ENCODE results near the gene LRRD1.
"Not testable (repeated sequence)": the region's sequence is repeated elsewhere in the genome, so short reads cannot be mapped to it uniquely, and the experiment has no call there.

LRRD1 gene

GRCh38 chr7:92115821-92116220 is 63.1 kb downstream of the LRRD1 start:
- no peak overlapping the region for H3K27ac ChIP-seq (ENCODE audit: low read depth, low read length)
- peaks cover 13 to 14% of the 10 kb centered on the region in 2 experiments for H3K36me3 ChIP-seq (ENCODE audit: control insufficient read depth in 1 of 2, insufficient read depth in 2 of 2, low read length in 2 of 2)
- no peak overlapping the region for H2BK12ac ChIP-seq (ENCODE audit: low read length)
- H3K4me3 ChIP-seq (ENCODE audit: low read depth, low read length): no peak overlapping the region
- no peak overlapping the region for H2BK120ac ChIP-seq (ENCODE audit: insufficient read depth, low read length, poor library complexity)
- WGBS (ENCODE audit: extremely low coverage, insufficient coverage, insufficient read length): no CpG with 5 or more reads among the region's 5 CpGs
- H3K4me1 ChIP-seq (ENCODE audit: control insufficient read depth in 1 of 2, insufficient read depth in 2 of 2, low read length in 2 of 2): no peaks in the 10 kb centered on the region
- H3K4ac ChIP-seq (ENCODE audit: low read depth, low read length): no peak overlapping the region
- H3K4me2 ChIP-seq (ENCODE audit: low read length): no peak overlapping the region
- H4K91ac ChIP-seq (ENCODE audit: low read depth, low read length): no peak overlapping the region
- H2AFZ ChIP-seq (ENCODE audit: insufficient read depth, low read length, poor library complexity): no peak overlapping the region
- H2BK5ac ChIP-seq (ENCODE audit: low read depth, low read length, poor library complexity): no peak overlapping the region
- H3K27me3 ChIP-seq (ENCODE audit: insufficient read depth, low read length): no peaks in the 10 kb centered on the region
- H3K23ac ChIP-seq (ENCODE audit: low read length): no peak overlapping the region
- H3K9ac ChIP-seq (ENCODE audit: low read length): no peak overlapping the region
- no peak for DNase-seq
- H3K9me3 ChIP-seq (ENCODE audit: insufficient read depth, low read depth, low read length): no peaks in the 10 kb centered on the region
- no peak overlapping the region for H4K8ac ChIP-seq (ENCODE audit: low read depth, low read length)
- no peak overlapping the region for H3K14ac ChIP-seq (ENCODE audit: low read length)
- no peak overlapping the region for H4K12ac ChIP-seq (ENCODE audit: low read depth, low read length)
- no peak overlapping the region for H2AK5ac ChIP-seq (ENCODE audit: low read length)
- no peaks in the 10 kb centered on the region for H3K79me1 ChIP-seq (ENCODE audit: low read length)
- no peak overlapping the region for H3K18ac ChIP-seq (ENCODE audit: low read length)
- H3K79me2 ChIP-seq (ENCODE audit: control insufficient read depth, insufficient read depth, low read length, poor library complexity): no peaks in the 10 kb centered on the region

GRCh38 chr7:92110857-92111256 is 68.1 kb downstream of the LRRD1 start:
- Histone ChIP-seq H4K12ac (ENCODE audit: low read depth, low read length) (no peak overlapping the region), H3K27me3 (ENCODE audit: insufficient read depth, low read length) (no peaks in the 10 kb centered on the region), H3K4me2 (ENCODE audit: low read length) (no peak overlapping the region), H3K4me1 (ENCODE audit: control insufficient read depth in 1 of 2, insufficient read depth in 2 of 2, low read length in 2 of 2) (no peaks in the 10 kb centered on the region), H3K4ac (ENCODE audit: low read depth, low read length) (no peak overlapping the region), H2BK5ac (ENCODE audit: low read depth, low read length, poor library complexity) (no peak overlapping the region), H3K79me2 (ENCODE audit: control insufficient read depth, insufficient read depth, low read length, poor library complexity) (no peaks in the 10 kb centered on the region), H3K9me3 (ENCODE audit: insufficient read depth, low read depth, low read length) (no peaks in the 10 kb centered on the region), H2AK5ac (ENCODE audit: low read length) (no peak overlapping the region), H3K79me1 (ENCODE audit: low read length) (no peaks in the 10 kb centered on the region), H3K9ac (ENCODE audit: low read length) (no peak overlapping the region), H2AFZ (ENCODE audit: insufficient read depth, low read length, poor library complexity) (no peak overlapping the region), H3K14ac (ENCODE audit: low read length) (no peak overlapping the region), H4K91ac (ENCODE audit: low read depth, low read length) (no peak overlapping the region), H3K36me3 (ENCODE audit: control insufficient read depth in 1 of 2, insufficient read depth in 2 of 2, low read length in 2 of 2) (peaks cover 5 to 16% of the 10 kb centered on the region in 2 experiments), H4K8ac (ENCODE audit: low read depth, low read length) (no peak overlapping the region), H3K27ac (ENCODE audit: low read depth, low read length) (no peak overlapping the region), H3K18ac (ENCODE audit: low read length) (no peak overlapping the region), H2BK120ac (ENCODE audit: insufficient read depth, low read length, poor library complexity) (no peak overlapping the region), H3K23ac (ENCODE audit: low read length) (no peak overlapping the region), H3K4me3 (ENCODE audit: low read depth, low read length) (no peak overlapping the region), H2BK12ac (ENCODE audit: low read length) (no peak overlapping the region)
- DNase-seq: no peak
- WGBS (ENCODE audit: extremely low coverage, insufficient coverage, insufficient read length): no CpG with 5 or more reads among the region's 2 CpGs

GRCh38 chr7:92108821-92109220 is 70.1 kb downstream of the LRRD1 start:
- H3K14ac ChIP-seq (ENCODE audit: low read length): no peak overlapping the region
- no peak overlapping the region for H3K4me2 ChIP-seq (ENCODE audit: low read length)
- H3K18ac ChIP-seq (ENCODE audit: low read length): no peak overlapping the region
- DNase-seq: no peak
- H3K4me1 ChIP-seq (ENCODE audit: control insufficient read depth in 1 of 2, insufficient read depth in 2 of 2, low read length in 2 of 2): no peaks in the 10 kb centered on the region
- no peak overlapping the region for H2BK120ac ChIP-seq (ENCODE audit: insufficient read depth, low read length, poor library complexity)
- no peaks in the 10 kb centered on the region for H3K79me2 ChIP-seq (ENCODE audit: control insufficient read depth, insufficient read depth, low read length, poor library complexity)
- no peak overlapping the region for H2BK12ac ChIP-seq (ENCODE audit: low read length)
- H3K4ac ChIP-seq (ENCODE audit: low read depth, low read length): no peak overlapping the region
- H4K8ac ChIP-seq (ENCODE audit: low read depth, low read length): no peak overlapping the region
- no peaks in the 10 kb centered on the region for H3K9me3 ChIP-seq (ENCODE audit: insufficient read depth, low read depth, low read length)
- H3K79me1 ChIP-seq (ENCODE audit: low read length): no peaks in the 10 kb centered on the region
- WGBS (ENCODE audit: extremely low coverage, insufficient coverage, insufficient read length): no CpG with 5 or more reads among the region's 8 CpGs
- H2AK5ac ChIP-seq (ENCODE audit: low read length): no peak overlapping the region
- no peaks in the 10 kb centered on the region for H3K27me3 ChIP-seq (ENCODE audit: insufficient read depth, low read length)
- no peak overlapping the region for H3K27ac ChIP-seq (ENCODE audit: low read depth, low read length)
- H3K36me3 ChIP-seq (ENCODE audit: control insufficient read depth in 1 of 2, insufficient read depth in 2 of 2, low read length in 2 of 2): peaks cover 6 to 19% of the 10 kb centered on the region in 2 experiments
- H3K23ac ChIP-seq (ENCODE audit: low read length): no peak overlapping the region
- no peak overlapping the region for H3K9ac ChIP-seq (ENCODE audit: low read length)
- no peak overlapping the region for H3K4me3 ChIP-seq (ENCODE audit: low read depth, low read length)
- no peak overlapping the region for H4K12ac ChIP-seq (ENCODE audit: low read depth, low read length)
- no peak overlapping the region for H2AFZ ChIP-seq (ENCODE audit: insufficient read depth, low read length, poor library complexity)
- H2BK5ac ChIP-seq (ENCODE audit: low read depth, low read length, poor library complexity): no peak overlapping the region
- no peak overlapping the region for H4K91ac ChIP-seq (ENCODE audit: low read depth, low read length)

GRCh38 chr7:92102862-92103261 is 76.1 kb downstream of the LRRD1 start:
- not testable (repeated sequence) for H3K4me3 ChIP-seq (ENCODE audit: low read depth, low read length); H3K14ac ChIP-seq (ENCODE audit: low read length); H2AK5ac ChIP-seq (ENCODE audit: low read length); H3K9ac ChIP-seq (ENCODE audit: low read length); H3K27me3 ChIP-seq (ENCODE audit: insufficient read depth, low read length); H3K27ac ChIP-seq (ENCODE audit: low read depth, low read length); H4K91ac ChIP-seq (ENCODE audit: low read depth, low read length); H3K4me1 ChIP-seq (ENCODE audit: control insufficient read depth in 1 of 2, insufficient read depth in 2 of 2, low read length in 2 of 2); H2BK120ac ChIP-seq (ENCODE audit: insufficient read depth, low read length, poor library complexity); H4K8ac ChIP-seq (ENCODE audit: low read depth, low read length); H3K79me2 ChIP-seq (ENCODE audit: control insufficient read depth, insufficient read depth, low read length, poor library complexity); H3K23ac ChIP-seq (ENCODE audit: low read length); H2BK5ac ChIP-seq (ENCODE audit: low read depth, low read length, poor library complexity); H3K4me2 ChIP-seq (ENCODE audit: low read length); H2BK12ac ChIP-seq (ENCODE audit: low read length); H4K12ac ChIP-seq (ENCODE audit: low read depth, low read length); H3K9me3 ChIP-seq (ENCODE audit: insufficient read depth, low read depth, low read length); H3K18ac ChIP-seq (ENCODE audit: low read length); H2AFZ ChIP-seq (ENCODE audit: insufficient read depth, low read length, poor library complexity); H3K79me1 ChIP-seq (ENCODE audit: low read length); H3K4ac ChIP-seq (ENCODE audit: low read depth, low read length); DNase-seq
- no CpG with 5 or more reads among the region's 5 CpGs for WGBS (ENCODE audit: extremely low coverage, insufficient coverage, insufficient read length)
- peaks cover 9 to 19% of the 10 kb centered on the region in 2 experiments for H3K36me3 ChIP-seq (ENCODE audit: control insufficient read depth in 1 of 2, insufficient read depth in 2 of 2, low read length in 2 of 2)

Data from trophoblast cell (in vitro differentiated cells and primary cell).